Suprapubic skin (tissue), 4 donors: ENCODE measurements around the gene HELZ. TPM values are rescaled to one million over a fixed set of nuclear protein-coding genes. Genes with fewer than 3 reads are reported as not detected.

Experiments
- DNase-seq, 2 donors: peaks; one replicate each; pipeline ENCODE4 v3.0.0-alpha.2; 2019; ENCODE audit warnings: low spot score in 2 of 2
- H3K27ac ChIP-seq: fragments of 200-600 bp; sonication (generic); one replicate; pipeline ENCODE4 v1.5.1; 2019
- H3K27me3 ChIP-seq: fragments of 200-600 bp; sonication (generic); one replicate; pipeline ENCODE4 v1.5.1; 2019
- H3K36me3 ChIP-seq: fragments of 200-600 bp; sonication (generic); one replicate; pipeline ENCODE4 v1.5.1; 2019
- H3K4me1 ChIP-seq: fragments of 200-600 bp; sonication (generic); one replicate; pipeline ENCODE4 v1.5.1; 2019
- H3K4me3 ChIP-seq: fragments of 200-600 bp; sonication (generic); one replicate; pipeline ENCODE4 v1.5.1; 2019; ENCODE audit warnings: mild to moderate bottlenecking
- H3K9me3 ChIP-seq: fragments of 200-600 bp; sonication (generic); one replicate; pipeline ENCODE4 v1.5.1; 2019
- CTCF ChIP-seq, 2 donors: fragments of 200-600 bp in 1 of 2; fragments of 450-650 bp in 1 of 2; sonication (generic) in 1 of 2; IDR thresholded peaks; one replicate each; pipeline ENCODE4 v1.5.1; 2016 to 2019; ENCODE audit warnings: antibody characterized with exemption in 2 of 2, mild to moderate bottlenecking in 1 of 2, moderate library complexity in 1 of 2
- EP300 ChIP-seq: sonication (generic); formaldehyde crosslinking; IDR thresholded peaks from one replicate; pipeline ENCODE4 v1.6.1; 2017; ENCODE audit warnings: antibody characterized with exemption
- POLR2A ChIP-seq, 2 donors: fragments of 450-650 bp; IDR thresholded peaks; one replicate each; pipeline ENCODE4 v1.6.1; 2017; ENCODE audit warnings: antibody characterized with exemption in 2 of 2, mild to moderate bottlenecking in 2 of 2, moderate library complexity in 2 of 2
- POLR2AphosphoS5 ChIP-seq, 3 donors: sonication (generic); formaldehyde crosslinking; IDR thresholded peaks; one replicate each; pipeline ENCODE4 v1.6.1; 2017; ENCODE audit warnings: antibody characterized with exemption in 3 of 3
- WGBS: methylation state at CpG from one replicate; pipeline ENCODE4 v1.1.5; 2018; 5-methylcytosine and 5-hydroxymethylcytosine counted together
- total RNA-seq, 4 donors: library from RNA; depleted of rRNA; stranded (reverse); fragments of >200 nt; gene quantifications; one replicate each; pipeline ENCODE4 v1.1.0, GENCODE V29; 2016

Gene HELZ
- total RNA-seq, 4 donors from 2014 or later = 30.9 to 88.5 (median 36.7) TPM

- no peaks in the 10 kb centered on the region for H3K9me3 ChIP-seq
- H3K4me1 ChIP-seq = no peaks in the 10 kb centered on the region
- H3K27ac ChIP-seq = no peak overlapping the region
- H3K4me3 ChIP-seq = no peak overlapping the region
- TF ChIP-seq CTCF (IDR thresholded peaks at IDR 0.05) (no peak), POLR2A (IDR thresholded peaks at IDR 0.05) (no peak), EP300 (no peak), POLR2AphosphoS5 (IDR thresholded peaks at IDR 0.05) (no peak)
- peaks cover 60% of the 10 kb centered on the region for H3K36me3 ChIP-seq
- DNase-seq = no peak
- H3K27me3 ChIP-seq = no peaks in the 10 kb centered on the region
Measured at GRCh38 chr17:67138392-67138791, 106.6 kb downstream of the HELZ start.

GRCh38 chr17:67137860-67138259 is 107.1 kb downstream of the HELZ start:
- Histone ChIP-seq H3K4me1 (no peaks in the 10 kb centered on the region), H3K27me3 (no peaks in the 10 kb centered on the region), H3K4me3 (no peak overlapping the region), H3K36me3 (peaks cover 55% of the 10 kb centered on the region), H3K27ac (no peak overlapping the region), H3K9me3 (no peaks in the 10 kb centered on the region)
- WGBS = 89% methylated on average over 5 of the region's 5 CpGs
- TF ChIP-seq EP300 (no peak), POLR2A (IDR thresholded peaks at IDR 0.05) (no peak), POLR2AphosphoS5 (IDR thresholded peaks at IDR 0.05) (no peak), CTCF (IDR thresholded peaks at IDR 0.05) (no peak)
- DNase-seq = no peak

- no peaks in the 10 kb centered on the region for H3K4me1 ChIP-seq
- no peak for DNase-seq
- no peaks in the 10 kb centered on the region for H3K27me3 ChIP-seq
- H3K4me3 ChIP-seq = no peak overlapping the region
- H3K9me3 ChIP-seq = no peaks in the 10 kb centered on the region
- H3K27ac ChIP-seq = no peak overlapping the region
- peaks cover 46% of the 10 kb centered on the region for H3K36me3 ChIP-seq
- TF ChIP-seq POLR2A (IDR thresholded peaks at IDR 0.05) (no peak), CTCF (IDR thresholded peaks at IDR 0.05) (no peak), EP300 (no peak), POLR2AphosphoS5 (IDR thresholded peaks at IDR 0.05) (no peak)
- WGBS = 93% methylated on average over 3 of the region's 3 CpGs
Measured at GRCh38 chr17:67137026-67137370, 108.0 kb downstream of the HELZ start.

- TF ChIP-seq CTCF (IDR thresholded peaks at IDR 0.05) (no peak), EP300 (no peak), POLR2AphosphoS5 (IDR thresholded peaks at IDR 0.05) (no peak)
- Histone ChIP-seq H3K27me3 (no peaks in the 10 kb centered on the region), H3K4me3 (no peak overlapping the region), H3K27ac (no peak overlapping the region), H3K36me3 (peaks cover 42% of the 10 kb centered on the region), H3K4me1 (no peaks in the 10 kb centered on the region), H3K9me3 (no peaks in the 10 kb centered on the region)
- 90% methylated on average over 5 of the region's 5 CpGs for WGBS
- DNase-seq = no peak
Measured at GRCh38 chr17:67136191-67137025, 108.6 kb downstream of the HELZ start.

GRCh38 chr17:67133161-67133560 is 111.8 kb downstream of the HELZ start:
- no peak overlapping the region for H3K27ac ChIP-seq
- peaks cover 41% of the 10 kb centered on the region for H3K36me3 ChIP-seq
- TF ChIP-seq EP300 (no peak), POLR2A (IDR thresholded peaks at IDR 0.05) (no peak), CTCF (IDR thresholded peaks at IDR 0.05) (no peak), POLR2AphosphoS5 (IDR thresholded peaks at IDR 0.05) (no peak)
- DNase-seq = no peak
- H3K27me3 ChIP-seq = no peaks in the 10 kb centered on the region
- no peaks in the 10 kb centered on the region for H3K9me3 ChIP-seq
- no peaks in the 10 kb centered on the region for H3K4me1 ChIP-seq
- no peak overlapping the region for H3K4me3 ChIP-seq
